ENCODE results near the gene CLIC4. TPM values are rescaled to one million over a fixed set of nuclear protein-coding genes. Genes with fewer than 3 reads are reported as not detected.

Gene CLIC4
- total and polyA plus RNA-seq, 9 of the 15 experiments (the other 6 are each of a cell fraction or from before 2014, with no cell fraction given): 16.0 to 67.5 (median 38.4) TPM

GRCh38 chr1:24875991-24876506 is 130.8 kb downstream of the CLIC4 start:
- Histone ChIP-seq H3K4me1 (replicated peaks in 1 of 2; ENCODE audit: control insufficient read depth in 2 of 2, insufficient read depth in 2 of 2, low read length in 2 of 2) (no peaks in the 10 kb centered on the region; a peak in 1 of 5 replicates), H3K36me3 (ENCODE audit: control insufficient read depth, insufficient read depth, low read length) (no peaks in the 10 kb centered on the region), H3K4me2 (ENCODE audit: insufficient read depth, low read length) (no peak overlapping the region), H3K9me1 (ENCODE audit: control insufficient read depth, insufficient read depth, low read length) (no peaks in the 10 kb centered on the region), H3K9ac (ENCODE audit: insufficient read depth in 1 of 2, low read depth in 2 of 2, low read length in 2 of 2) (no peak overlapping the region), H3K79me2 (ENCODE audit: control insufficient read depth, insufficient read depth, low read length) (no peaks in the 10 kb centered on the region), H3K27me3 (ENCODE audit: control insufficient read depth in 2 of 2, insufficient read depth in 2 of 2, low read length in 2 of 2) (peaks cover 40 to 42% of the 10 kb centered on the region in 2 experiments), H4K20me1 (replicated peaks; ENCODE audit: control insufficient read depth, insufficient read depth, low read length) (0 out of 2 replicates have a peak, but pooled peaks cover 10% of the 10 kb centered on the region), H3K9me3 (replicated peaks; ENCODE audit: control insufficient read depth, insufficient read depth, low read depth, low read length) (no peaks in the 10 kb centered on the region), H3K4me3 (no peak overlapping the region), H2AFZ (ENCODE audit: low read depth, low read length) (no peak overlapping the region), H3K27ac (ENCODE audit: extremely low read depth, low read depth, low read length) (no peak overlapping the region)
- ChIA-PET POLR2A (interaction anchor here (1.1 kb wide), 1 partner anchor 8 kb away, joined by 3 read pairs; no protein-coding TSS in a partner anchor), CTCF (ENCODE audit: low intra/inter-chr PET ratio) (no interaction called here)
- FAIRE-seq (no peak), ATAC-seq (peak; percentile 41; the same call in 2 of the 3 replicates), DNase-seq (ENCODE audit: extremely low read depth in 1 of 4, low spot score in 3 of 4) (peak in 1 of 4 experiments; percentile 39)
- intact Hi-C loops (cut with micrococcal nuclease) (no loop called here), in situ Hi-C loops (cut with MboI) (no loop called here)
- BruUV-seq (replicated peaks): no TSS peak
- 15% methylated on average over 2 of the region's 8 CpGs for WGBS (ENCODE audit: insufficient coverage, low coverage, missing lambda C conversion rate)
- TF ChIP-seq MYNN (IDR thresholded peaks at IDR 0.05) (peak; percentile 76; the same call in 1 of the 2 replicates), MYNN (CRISPR knock-in tag; IDR thresholded peaks at IDR 0.05) (peak; percentile 19; the same call in 1 of the 2 replicates), MXI1 (IDR thresholded peaks at IDR 0.05; ENCODE audit: low read depth, low read length) (no peak), ZNF778 (CRISPR knock-in tag; IDR thresholded peaks at IDR 0.05) (no peak), PRDM10 (IDR thresholded peaks at IDR 0.05; ENCODE audit: partially characterized antibody) (peak; percentile 62), NRF1 (conservative IDR thresholded peaks at IDR 0.05 in 1 of 2, IDR thresholded peaks at IDR 0.05 in 1 of 2) (no peak), ZNF655 (CRISPR knock-in tag; IDR thresholded peaks at IDR 0.05) (no peak)
- TF ChIP-seq, protein P1, sequence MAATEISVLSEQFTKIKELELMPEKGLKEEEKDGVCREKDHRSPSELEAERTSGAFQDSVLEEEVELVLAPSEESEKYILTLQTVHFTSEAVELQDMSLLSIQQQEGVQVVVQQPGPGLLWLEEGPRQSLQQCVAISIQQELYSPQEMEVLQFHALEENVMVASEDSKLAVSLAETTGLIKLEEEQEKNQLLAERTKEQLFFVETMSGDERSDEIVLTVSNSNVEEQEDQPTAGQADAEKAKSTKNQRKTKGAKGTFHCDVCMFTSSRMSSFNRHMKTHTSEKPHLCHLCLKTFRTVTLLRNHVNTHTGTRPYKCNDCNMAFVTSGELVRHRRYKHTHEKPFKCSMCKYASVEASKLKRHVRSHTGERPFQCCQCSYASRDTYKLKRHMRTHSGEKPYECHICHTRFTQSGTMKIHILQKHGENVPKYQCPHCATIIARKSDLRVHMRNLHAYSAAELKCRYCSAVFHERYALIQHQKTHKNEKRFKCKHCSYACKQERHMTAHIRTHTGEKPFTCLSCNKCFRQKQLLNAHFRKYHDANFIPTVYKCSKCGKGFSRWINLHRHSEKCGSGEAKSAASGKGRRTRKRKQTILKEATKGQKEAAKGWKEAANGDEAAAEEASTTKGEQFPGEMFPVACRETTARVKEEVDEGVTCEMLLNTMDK (IDR thresholded peaks at IDR 0.05; ENCODE audit: borderline replicate concordance, insufficient read depth, low read depth, low read length, poor library complexity, severe bottlenecking): no peak
- TF ChIP-seq, protein P2, sequence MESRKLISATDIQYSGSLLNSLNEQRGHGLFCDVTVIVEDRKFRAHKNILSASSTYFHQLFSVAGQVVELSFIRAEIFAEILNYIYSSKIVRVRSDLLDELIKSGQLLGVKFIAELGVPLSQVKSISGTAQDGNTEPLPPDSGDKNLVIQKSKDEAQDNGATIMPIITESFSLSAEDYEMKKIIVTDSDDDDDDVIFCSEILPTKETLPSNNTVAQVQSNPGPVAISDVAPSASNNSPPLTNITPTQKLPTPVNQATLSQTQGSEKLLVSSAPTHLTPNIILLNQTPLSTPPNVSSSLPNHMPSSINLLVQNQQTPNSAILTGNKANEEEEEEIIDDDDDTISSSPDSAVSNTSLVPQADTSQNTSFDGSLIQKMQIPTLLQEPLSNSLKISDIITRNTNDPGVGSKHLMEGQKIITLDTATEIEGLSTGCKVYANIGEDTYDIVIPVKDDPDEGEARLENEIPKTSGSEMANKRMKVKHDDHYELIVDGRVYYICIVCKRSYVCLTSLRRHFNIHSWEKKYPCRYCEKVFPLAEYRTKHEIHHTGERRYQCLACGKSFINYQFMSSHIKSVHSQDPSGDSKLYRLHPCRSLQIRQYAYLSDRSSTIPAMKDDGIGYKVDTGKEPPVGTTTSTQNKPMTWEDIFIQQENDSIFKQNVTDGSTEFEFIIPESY (CRISPR knock-in tag; IDR thresholded peaks at IDR 0.05): no peak

Measured in K562 (cell line).